GM21360 (cell line): Measurements from ENCODE around the gene RNF111.
"Not testable (repeated sequence)": the region's sequence is repeated elsewhere in the genome, so short reads cannot be mapped to it uniquely, and the experiment has no call there.

Source experiments
- ATAC-seq: cut with Tn5 transposase; IDR thresholded peaks from one replicate; pipeline ENCODE4 v1.9.1; 2021; ENCODE audit warnings: mild to moderate bottlenecking, moderate library complexity; ENCODE audit not compliant: unreplicated experiment

RNF111 gene

DNA sequence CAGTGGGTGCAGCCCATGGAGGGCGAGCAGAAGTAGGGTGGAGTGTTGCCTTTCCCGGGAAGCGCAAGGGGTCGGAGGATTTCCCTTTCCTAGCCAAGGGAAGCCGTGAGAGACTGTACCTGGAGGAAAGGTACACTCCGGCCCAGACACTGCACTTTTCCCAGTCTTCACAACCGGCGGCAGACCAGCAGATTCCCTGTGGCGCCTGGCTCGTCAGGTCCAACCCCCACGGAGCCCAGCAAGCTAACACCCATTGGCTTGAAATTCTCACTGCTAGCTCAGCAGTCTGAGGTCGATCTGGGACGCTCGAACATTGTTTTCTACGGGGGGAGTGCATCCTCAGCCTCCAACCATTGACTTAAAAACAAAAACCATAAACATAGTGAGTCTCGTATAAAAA lies 144.0 kb downstream of the RNF111 start:
- ATAC-seq = no peak

DNA sequence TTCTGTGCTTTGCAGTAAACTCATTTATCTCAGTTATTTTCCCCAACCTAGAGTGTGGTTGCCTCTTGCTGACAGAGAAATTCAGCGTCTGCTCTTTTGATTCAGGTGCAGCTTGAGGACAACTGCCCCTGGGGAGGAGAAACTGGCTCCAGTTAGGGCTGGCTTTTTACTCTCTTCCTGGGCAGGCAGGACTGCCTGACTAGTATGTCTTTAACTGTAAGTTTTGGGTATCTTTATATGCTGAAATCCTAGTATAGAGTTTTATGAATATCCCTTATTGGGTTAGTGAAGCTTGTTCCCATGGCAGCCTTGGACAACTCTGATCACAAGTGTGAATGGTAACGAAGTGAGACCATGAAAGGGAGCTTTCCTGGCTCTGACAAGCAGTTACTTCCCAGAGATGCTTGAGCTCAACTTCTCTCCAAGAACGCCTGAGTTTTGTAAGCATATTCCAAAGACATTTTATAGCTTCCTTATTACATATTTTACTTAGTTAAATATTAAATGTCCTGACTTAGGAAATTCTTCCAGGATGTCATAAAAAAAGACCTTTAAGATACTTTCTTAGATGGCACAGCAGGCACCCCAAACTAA lies 144.6 kb downstream of the RNF111 start:
- no peak for ATAC-seq

DNA sequence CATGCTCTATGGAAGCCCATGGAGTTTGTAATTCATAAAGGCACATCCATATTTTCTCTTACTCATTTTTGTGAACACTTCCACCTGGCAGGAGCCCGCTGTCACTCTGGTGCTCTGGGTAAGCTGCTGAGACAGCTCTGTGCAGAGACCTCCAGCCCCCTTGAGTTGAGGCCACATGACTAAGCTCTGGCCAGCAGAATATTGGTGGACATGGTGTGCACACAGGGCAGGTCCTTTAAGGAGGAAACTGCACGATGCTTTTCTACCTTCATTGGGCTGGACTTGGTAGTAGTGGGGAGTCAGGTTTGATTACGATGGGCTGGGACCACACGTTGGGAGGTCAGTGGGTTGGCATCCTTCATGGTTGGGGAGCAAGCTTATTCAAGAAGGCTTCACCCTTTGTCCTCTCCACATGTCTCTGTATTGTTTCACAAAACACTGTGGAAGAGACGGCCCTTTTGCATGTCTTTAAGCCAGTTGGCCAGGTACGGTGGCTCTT lies 146.5 kb downstream of the RNF111 start:
- no peak for ATAC-seq

DNA sequence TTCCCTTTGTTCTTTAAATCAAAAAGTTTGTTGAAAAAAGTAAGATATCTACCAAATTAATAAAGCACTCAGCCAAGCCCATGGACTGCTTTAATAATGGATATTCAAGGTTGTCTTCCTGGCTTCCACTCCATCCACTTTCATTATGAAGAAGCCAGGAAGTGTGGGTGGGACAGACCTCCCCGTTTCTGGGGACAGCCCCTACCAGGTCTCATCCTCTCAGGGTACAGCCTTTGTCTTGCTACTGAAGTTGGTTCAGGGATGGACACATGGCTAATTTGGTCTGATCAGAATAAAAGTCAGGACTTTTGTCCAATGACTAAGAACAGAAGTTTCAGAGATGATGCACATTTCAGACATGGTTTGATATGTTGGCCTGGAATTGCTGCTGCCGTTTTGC lies 150.1 kb downstream of the RNF111 start:
- ATAC-seq = no peak

DNA sequence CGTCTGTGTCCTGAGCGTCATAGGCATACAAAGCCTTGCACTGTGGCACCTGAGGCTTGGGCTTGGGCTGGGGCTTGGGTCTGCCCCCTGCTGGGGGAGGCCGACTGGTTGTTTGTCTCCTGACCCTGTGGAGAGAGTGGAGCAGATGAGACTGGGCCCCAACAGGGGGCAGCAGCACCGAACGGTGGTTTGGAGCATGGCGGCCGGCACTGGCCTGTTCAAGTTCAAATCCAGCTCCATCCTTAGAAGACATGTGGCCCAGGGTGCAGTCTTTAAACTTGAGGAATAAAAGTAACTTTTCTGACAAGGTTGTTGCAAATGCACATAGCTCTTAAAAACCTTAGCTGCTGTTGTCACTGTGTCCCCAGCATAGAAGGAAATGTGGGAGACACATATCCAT lies 150.8 kb downstream of the RNF111 start:
- ATAC-seq = peak; percentile 60

DNA sequence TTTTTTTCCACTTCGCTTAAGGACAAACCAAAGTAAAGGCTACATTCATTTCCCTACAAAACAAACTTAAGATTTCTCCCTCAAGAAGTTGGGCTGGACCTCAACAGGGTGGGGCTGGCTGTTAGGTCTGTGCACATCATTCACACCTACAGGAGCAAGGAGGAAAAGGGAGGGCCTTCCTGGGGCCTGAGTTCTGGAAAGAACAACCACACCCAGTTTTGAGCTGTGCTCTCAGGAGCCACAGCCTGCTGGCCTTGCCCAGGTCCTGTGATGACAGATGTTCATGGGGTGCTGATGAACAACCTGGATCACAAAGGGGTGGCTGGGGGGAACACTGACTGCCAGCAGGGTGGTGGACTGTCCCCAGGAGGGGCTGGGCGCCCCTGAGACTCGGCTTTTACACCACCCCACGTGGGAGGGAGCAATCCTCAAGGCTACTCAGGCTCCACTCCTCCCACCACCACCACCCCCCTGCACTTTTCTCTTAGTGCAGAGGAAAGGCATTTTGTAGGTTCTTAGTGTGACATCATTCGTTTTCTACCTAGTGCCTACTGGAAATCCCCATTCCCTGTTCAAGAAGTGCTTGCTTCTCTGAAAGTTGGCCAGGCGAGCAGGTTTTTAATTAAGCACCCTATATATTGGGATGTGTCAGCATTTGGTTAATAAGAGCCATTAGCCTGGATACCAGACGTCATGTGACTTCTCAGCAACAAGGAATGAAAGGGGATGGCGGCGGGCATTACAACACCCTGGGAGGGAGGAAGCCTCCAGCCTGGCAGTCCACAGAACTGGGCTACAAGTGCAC lies 153.2 kb downstream of the RNF111 start:
- no peak for ATAC-seq

DNA sequence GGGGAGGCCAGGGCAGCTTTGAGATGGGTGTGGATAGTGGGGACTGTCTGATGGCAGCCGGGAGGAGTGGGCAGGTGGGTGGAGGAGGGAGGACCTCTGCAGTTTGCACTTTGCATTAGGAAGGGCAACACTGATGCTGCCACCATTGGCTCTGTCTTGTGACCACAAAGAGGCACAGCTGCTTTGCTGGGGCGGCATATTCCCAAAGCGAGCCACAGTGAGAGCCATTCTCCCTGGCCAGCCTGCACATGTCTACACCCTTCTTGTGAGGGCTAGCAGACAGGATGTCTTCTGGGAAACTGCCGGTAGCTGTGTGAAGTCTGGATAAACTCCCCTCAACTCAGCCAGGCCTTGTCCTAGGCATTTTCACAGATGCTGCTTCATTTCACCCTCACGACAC lies 155.8 kb downstream of the RNF111 start:
- ATAC-seq = no peak

DNA sequence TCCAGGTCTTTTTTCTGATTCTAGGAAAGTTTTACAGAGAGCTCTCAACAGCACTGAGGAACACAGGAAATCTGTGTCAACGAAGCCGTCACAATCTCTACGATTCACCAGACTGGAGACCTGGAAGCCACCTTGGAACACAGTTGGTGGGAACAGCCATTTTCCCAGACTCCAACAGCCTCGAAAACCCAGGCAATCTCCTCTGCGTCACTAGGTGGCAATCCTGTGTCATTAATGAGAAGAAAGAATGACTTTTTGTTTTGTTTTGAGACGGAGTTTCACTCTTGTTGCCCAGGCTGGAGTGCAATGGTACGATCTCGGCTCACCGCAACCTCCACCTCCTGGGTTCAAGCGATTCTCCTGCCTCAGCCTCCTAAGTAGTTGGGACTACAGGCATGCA lies 157.1 kb downstream of the RNF111 start:
- ATAC-seq = not testable (repeated sequence)
